ENCODE results near the gene CBL.
"Not testable (repeated sequence)": the region's sequence is repeated elsewhere in the genome, so short reads cannot be mapped to it uniquely, and the experiment has no call there.

CBL gene

GRCh38 chr11:119205574-119206510 lies at the start of gene CBL:
Gene CBL (plus strand): TSS chr11:119206339. CDS start chr11:119206418, 79 bp downstream.
- Mint-ChIP-seq H3K27me3 (ENCODE audit: low read depth) (no peaks in the 10 kb centered on the region), H3K9me3 (no peaks in the 10 kb centered on the region), H3K4me3 (peak within 1 kb of the TSS; percentile 93), H3K27ac (peak within 1 kb of the TSS; percentile 88), H3K36me3 (ENCODE audit: low read depth) (peaks cover 1% of the 10 kb centered on the region), H3K4me1 (ENCODE audit: low read depth) (peaks cover 24% of the 10 kb centered on the region)

GRCh38 chr11:119156496-119156895 lies 49.6 kb upstream of the CBL start:
- Mint-ChIP-seq H3K27ac (no peak overlapping the region), H3K9me3 (no peaks in the 10 kb centered on the region), H3K27me3 (ENCODE audit: low read depth) (peaks cover 32% of the 10 kb centered on the region), H3K4me1 (ENCODE audit: low read depth) (peaks cover 7% of the 10 kb centered on the region), H3K4me3 (no peak overlapping the region), H3K36me3 (ENCODE audit: low read depth) (no peaks in the 10 kb centered on the region)

- H3K4me3 Mint-ChIP-seq: no peak overlapping the region
- peaks cover 5% of the 10 kb centered on the region for H3K4me1 Mint-ChIP-seq (ENCODE audit: low read depth)
- H3K36me3 Mint-ChIP-seq (ENCODE audit: low read depth): no peaks in the 10 kb centered on the region
- no peak overlapping the region for H3K27ac Mint-ChIP-seq
- H3K27me3 Mint-ChIP-seq (ENCODE audit: low read depth): peaks cover 27% of the 10 kb centered on the region
- H3K9me3 Mint-ChIP-seq: no peaks in the 10 kb centered on the region
Measured at GRCh38 chr11:119157063-119157462, 49.1 kb upstream of the CBL start.

DNA sequence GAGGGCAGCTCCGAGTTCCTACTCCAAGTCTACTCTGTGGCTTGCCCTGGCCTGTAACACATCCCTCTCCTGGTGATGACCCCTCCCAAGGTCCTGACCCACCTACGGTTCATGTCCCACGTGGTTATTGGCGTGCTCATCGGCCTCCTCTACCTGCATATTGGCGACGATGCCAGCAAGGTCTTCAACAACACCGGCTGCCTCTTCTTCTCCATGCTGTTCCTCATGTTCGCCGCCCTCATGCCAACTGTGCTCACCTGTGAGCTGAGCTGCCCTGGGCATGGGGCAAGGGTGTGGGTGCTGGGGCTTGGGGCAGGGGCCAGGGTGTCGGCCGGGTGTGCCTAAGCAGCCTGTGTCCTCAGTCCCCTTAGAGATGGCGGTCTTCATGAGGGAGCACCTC lies 47.7 kb upstream of the CBL start:
- H3K27me3 Mint-ChIP-seq (ENCODE audit: low read depth): peaks cover 15% of the 10 kb centered on the region
- no peak overlapping the region for H3K4me3 Mint-ChIP-seq
- H3K36me3 Mint-ChIP-seq (ENCODE audit: low read depth): no peaks in the 10 kb centered on the region
- no peaks in the 10 kb centered on the region for H3K9me3 Mint-ChIP-seq
- H3K4me1 Mint-ChIP-seq (ENCODE audit: low read depth): peaks cover 5% of the 10 kb centered on the region
- no peak overlapping the region for H3K27ac Mint-ChIP-seq

DNA sequence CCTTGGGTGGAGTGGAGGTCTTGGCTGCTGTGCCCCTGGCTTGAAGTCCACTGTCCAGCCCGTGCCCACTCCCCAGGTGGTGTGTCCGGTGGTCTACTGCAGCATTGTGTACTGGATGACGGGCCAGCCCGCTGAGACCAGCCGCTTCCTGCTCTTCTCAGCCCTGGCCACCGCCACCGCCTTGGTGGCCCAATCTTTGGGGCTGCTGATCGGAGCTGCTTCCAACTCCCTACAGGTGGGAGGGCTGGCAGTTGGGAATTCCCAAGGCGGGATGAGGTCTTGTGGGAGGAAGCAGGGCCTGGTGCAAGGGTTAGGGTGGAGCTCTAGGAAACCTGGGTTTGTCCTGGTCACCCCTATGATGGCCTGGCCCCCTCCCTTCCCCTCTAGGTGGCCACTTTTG lies 46.0 kb upstream of the CBL start:
- Mint-ChIP-seq H3K36me3 (ENCODE audit: low read depth) (no peaks in the 10 kb centered on the region), H3K27me3 (ENCODE audit: low read depth) (peaks cover 6% of the 10 kb centered on the region), H3K4me1 (ENCODE audit: low read depth) (peaks cover 5% of the 10 kb centered on the region), H3K4me3 (no peak overlapping the region), H3K9me3 (no peaks in the 10 kb centered on the region), H3K27ac (no peak overlapping the region)

DNA sequence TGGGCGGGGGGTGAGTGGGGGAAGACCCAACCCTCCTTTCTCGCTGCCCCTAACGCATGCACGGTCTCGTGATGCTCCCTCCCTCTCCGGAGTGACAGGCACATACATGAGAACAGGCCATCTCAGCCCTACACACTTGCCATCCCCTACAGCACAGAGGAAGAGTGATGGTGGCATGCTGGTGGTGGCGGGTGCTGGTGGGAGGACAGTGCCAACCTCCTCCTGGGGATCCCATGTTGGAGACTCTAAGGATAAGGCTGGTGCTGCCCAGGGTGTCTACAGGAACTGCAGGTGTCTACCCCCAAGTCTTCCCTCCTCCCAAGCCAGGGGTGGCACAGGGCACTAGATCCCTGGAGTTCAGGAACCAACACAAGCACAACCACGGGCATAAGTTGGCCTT lies 44.3 kb upstream of the CBL start:
- no peaks in the 10 kb centered on the region for H3K9me3 Mint-ChIP-seq
- no peaks in the 10 kb centered on the region for H3K36me3 Mint-ChIP-seq (ENCODE audit: low read depth)
- no peak overlapping the region for H3K27ac Mint-ChIP-seq
- no peaks in the 10 kb centered on the region for H3K27me3 Mint-ChIP-seq (ENCODE audit: low read depth)
- no peak overlapping the region for H3K4me3 Mint-ChIP-seq
- no peaks in the 10 kb centered on the region for H3K4me1 Mint-ChIP-seq (ENCODE audit: low read depth)

- Mint-ChIP-seq H3K9me3 (no peaks in the 10 kb centered on the region), H3K27ac (no peak overlapping the region), H3K4me1 (ENCODE audit: low read depth) (peaks cover 11% of the 10 kb centered on the region), H3K27me3 (ENCODE audit: low read depth) (no peaks in the 10 kb centered on the region), H3K36me3 (ENCODE audit: low read depth) (no peaks in the 10 kb centered on the region), H3K4me3 (no peak overlapping the region)
Measured at GRCh38 chr11:119166368-119167076, 39.6 kb upstream of the CBL start.

DNA sequence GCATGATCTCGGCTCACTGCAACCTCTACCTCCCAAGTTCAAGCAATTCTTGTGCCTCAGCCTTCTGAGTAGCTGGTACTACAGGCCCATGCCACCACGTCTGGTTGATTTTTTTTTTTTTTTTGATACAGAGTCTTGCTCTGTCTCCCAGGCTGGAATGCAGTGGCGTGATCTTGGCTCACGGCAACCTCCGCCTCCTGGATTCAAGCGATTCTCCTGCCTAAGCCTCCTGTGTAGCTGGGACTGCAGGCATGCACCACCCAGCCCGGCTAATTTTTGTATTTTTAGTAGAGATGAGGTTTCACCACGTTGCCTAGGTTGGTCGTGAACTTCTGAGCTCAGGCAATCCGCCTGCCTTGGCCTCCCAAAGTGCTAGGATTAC lies 39.1 kb upstream of the CBL start:
- not testable (repeated sequence) for H3K27ac Mint-ChIP-seq; H3K27me3 Mint-ChIP-seq (ENCODE audit: low read depth); H3K4me3 Mint-ChIP-seq

DNA sequence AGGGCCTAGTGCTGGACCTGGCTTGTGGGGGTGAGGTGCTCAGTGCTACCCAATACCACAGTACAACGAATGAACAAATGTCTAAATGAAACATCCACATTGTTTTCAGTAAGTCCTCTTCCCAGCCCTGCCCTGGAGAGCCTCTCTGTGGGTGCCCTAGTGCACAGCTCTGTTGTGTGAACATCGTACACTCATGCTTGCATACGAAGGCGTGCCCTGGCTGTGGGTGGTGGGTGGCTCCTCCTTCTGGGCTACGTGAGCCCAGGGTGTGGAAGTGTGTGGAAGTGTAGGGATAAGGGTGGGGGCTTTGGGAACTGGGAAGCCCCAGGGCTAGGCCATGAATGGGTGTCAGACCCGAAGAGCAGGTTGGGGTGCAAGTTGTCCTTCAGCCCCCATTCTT lies 38.2 kb upstream of the CBL start:
- H3K4me3 Mint-ChIP-seq: peak overlapping the region; percentile 72
- no peaks in the 10 kb centered on the region for H3K27me3 Mint-ChIP-seq (ENCODE audit: low read depth)
- H3K9me3 Mint-ChIP-seq: no peaks in the 10 kb centered on the region
- no peaks in the 10 kb centered on the region for H3K36me3 Mint-ChIP-seq (ENCODE audit: low read depth)
- peak overlapping the region; percentile 80 for H3K27ac Mint-ChIP-seq
- H3K4me1 Mint-ChIP-seq (ENCODE audit: low read depth): peaks cover 16% of the 10 kb centered on the region

More for the DNA sequence above, 39.1 kb upstream of the CBL start:
- peaks cover 11% of the 10 kb centered on the region for H3K4me1 Mint-ChIP-seq (ENCODE audit: low read depth)
- H3K9me3 Mint-ChIP-seq; H3K36me3 Mint-ChIP-seq (ENCODE audit: low read depth): not testable (repeated sequence)

DNA sequence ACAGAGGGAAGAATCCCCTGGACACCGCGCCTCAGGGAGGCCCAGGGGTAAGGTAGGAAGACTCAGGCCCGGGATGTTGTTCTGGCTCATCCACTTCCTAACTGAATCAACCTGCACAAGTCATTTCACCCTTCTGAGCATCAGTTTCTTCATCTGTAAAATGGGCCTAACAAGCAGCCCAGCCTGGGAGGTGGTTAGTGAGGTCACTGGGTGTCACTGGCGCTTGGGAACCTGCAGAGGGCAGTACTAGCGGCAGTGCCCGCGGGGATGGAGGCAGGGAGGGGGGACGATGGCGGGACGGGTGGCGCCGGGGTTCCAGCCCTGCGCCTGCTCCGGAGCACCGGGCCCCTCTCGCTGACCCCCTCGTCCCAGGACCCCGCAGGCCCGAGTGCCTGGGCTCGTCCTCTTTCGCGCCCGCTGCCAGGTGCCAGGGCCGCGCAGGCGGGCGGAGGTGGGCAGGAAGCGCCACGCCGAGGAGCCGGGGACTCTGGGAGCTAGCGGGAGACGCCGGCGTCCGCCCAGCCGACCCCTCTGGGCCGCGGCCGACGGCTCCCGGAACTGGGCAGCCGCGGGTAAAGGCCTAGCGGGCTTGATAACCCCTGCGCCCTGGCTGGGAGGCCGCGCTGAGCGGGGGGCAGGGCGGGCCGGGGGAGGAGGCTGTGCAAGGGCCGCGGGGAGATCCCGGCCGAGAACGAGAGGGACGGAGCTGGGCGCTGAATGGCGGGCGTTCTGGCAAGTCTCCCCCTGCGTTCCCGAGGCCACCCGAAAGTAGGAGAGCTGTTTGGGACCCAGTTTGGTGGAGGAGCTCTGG lies 37.5 kb upstream of the CBL start, which contains the start of gene NLRX1:
NLRX1 (plus strand) TSS at position 255 of the 811 bp plus-strand sequence. CDS start 2,679 bp downstream, outside the sequence.
- H3K27me3 Mint-ChIP-seq (ENCODE audit: low read depth): no peaks in the 10 kb centered on the region
- no peaks in the 10 kb centered on the region for H3K36me3 Mint-ChIP-seq (ENCODE audit: low read depth)
- peak within 1 kb of the TSS; percentile 88 for H3K4me3 Mint-ChIP-seq
- H3K4me1 Mint-ChIP-seq (ENCODE audit: low read depth): peaks cover 16% of the 10 kb centered on the region
- no peaks in the 10 kb centered on the region for H3K9me3 Mint-ChIP-seq
- peak within 1 kb of the TSS; percentile 91 for H3K27ac Mint-ChIP-seq

DNA sequence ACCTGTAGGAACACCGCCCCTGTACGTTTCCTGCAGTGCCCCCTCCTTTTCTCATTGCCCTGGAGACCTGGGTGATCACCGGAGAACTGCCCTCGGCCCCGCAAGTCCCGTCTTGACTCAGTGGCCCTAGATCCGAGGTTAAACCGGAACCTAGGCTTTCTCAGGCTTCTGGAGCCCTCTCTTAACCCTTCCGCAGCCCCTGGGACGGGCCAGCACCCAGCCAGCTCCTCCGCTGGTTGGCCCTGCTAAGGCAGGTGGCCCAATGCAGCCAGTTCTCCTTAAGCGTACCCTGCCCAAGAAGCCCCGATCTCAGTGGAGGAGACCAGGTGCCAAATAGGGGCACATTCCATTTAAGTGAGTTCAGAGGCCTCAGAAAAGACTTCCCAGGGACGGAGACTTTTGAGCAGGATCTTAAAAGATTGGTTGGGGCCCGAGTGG lies 36.8 kb upstream of the CBL start:
- Mint-ChIP-seq H3K27me3 (ENCODE audit: low read depth) (no peaks in the 10 kb centered on the region), H3K27ac (peak overlapping the region; percentile 91), H3K36me3 (ENCODE audit: low read depth) (no peaks in the 10 kb centered on the region), H3K4me3 (peak overlapping the region; percentile 88), H3K4me1 (ENCODE audit: low read depth) (peaks cover 16% of the 10 kb centered on the region), H3K9me3 (no peaks in the 10 kb centered on the region)

DNA sequence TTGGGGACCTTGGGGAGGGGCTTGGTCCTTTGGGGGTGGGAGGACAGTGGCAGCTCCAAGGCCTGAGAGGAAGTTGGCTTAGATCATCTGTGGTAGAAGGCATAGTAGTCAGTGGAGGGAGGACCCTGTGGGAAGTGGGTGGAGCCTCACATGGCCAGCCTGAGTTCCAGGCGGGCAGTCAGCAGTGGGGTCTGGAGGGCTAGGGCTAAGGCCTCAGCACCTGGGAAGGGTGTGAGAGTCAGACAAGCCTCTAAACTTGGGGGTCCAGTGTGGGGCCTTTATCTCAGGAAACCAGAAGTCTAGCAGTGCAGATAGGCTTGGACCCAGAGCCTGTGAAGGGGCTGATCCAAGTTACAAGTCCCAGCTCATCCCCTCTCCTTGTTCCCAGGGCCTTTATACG lies 33.6 kb upstream of the CBL start:
- H3K9me3 Mint-ChIP-seq: no peaks in the 10 kb centered on the region
- H3K4me3 Mint-ChIP-seq: no peak overlapping the region
- H3K36me3 Mint-ChIP-seq (ENCODE audit: low read depth): peaks cover 5% of the 10 kb centered on the region
- no peaks in the 10 kb centered on the region for H3K27me3 Mint-ChIP-seq (ENCODE audit: low read depth)
- peaks cover 22% of the 10 kb centered on the region for H3K4me1 Mint-ChIP-seq (ENCODE audit: low read depth)
- peak overlapping the region; percentile 29 for H3K27ac Mint-ChIP-seq

DNA sequence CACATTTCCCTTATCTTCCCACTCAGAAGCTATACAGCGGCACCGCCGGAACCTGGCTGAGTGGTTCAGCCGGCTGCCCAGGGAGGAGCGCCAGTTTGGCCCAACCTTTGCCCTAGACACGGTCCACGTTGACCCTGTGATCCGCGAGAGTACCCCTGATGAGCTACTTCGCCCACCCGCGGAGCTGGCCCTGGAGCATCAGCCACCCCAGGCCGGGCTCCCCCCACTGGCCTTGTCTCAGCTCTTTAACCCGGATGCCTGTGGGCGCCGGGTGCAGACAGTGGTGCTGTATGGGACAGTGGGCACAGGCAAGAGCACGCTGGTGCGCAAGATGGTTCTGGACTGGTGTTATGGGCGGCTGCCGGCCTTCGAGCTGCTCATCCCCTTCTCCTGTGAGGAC lies 32.7 kb upstream of the CBL start:
- H3K27me3 Mint-ChIP-seq (ENCODE audit: low read depth): no peaks in the 10 kb centered on the region
- no peak overlapping the region for H3K4me3 Mint-ChIP-seq
- H3K9me3 Mint-ChIP-seq: no peaks in the 10 kb centered on the region
- H3K36me3 Mint-ChIP-seq (ENCODE audit: low read depth): peaks cover 9% of the 10 kb centered on the region
- peaks cover 26% of the 10 kb centered on the region for H3K4me1 Mint-ChIP-seq (ENCODE audit: low read depth)
- H3K27ac Mint-ChIP-seq: no peak overlapping the region

DNA sequence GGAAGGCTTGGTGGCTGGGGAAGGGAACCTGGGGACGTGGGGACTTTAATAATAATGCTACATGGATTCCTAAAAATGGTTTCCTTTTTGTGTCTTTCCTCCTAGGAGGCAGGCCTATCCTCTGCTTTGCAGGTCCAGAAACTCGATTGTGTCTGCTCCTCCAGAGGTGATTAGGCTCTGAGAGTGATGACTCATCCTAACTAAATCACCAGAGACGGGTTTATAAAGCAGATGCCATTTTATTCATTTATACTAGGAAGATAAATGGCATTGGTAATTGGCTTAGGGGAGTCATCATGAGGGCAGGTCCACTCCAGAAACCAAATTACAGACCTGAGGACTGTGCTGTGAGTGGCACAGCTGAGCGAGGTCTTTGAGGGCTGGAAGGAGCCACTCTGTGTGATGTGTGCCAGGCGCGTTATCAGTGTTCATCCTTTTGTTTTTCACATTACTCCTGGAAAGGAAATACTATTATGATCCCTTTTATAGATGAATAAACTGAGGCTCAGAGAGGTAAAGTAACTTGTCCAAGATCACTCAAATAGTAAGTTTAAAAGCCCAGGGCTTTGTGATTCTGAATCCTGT lies 30.6 kb upstream of the CBL start:
- H3K27me3 Mint-ChIP-seq (ENCODE audit: low read depth): no peaks in the 10 kb centered on the region
- no peak overlapping the region for H3K4me3 Mint-ChIP-seq
- H3K4me1 Mint-ChIP-seq (ENCODE audit: low read depth): peaks cover 20% of the 10 kb centered on the region
- H3K36me3 Mint-ChIP-seq (ENCODE audit: low read depth): peaks cover 12% of the 10 kb centered on the region
- peak overlapping the region; percentile 59 for H3K27ac Mint-ChIP-seq
- H3K9me3 Mint-ChIP-seq: no peaks in the 10 kb centered on the region
